Neural progenitor cell (in vitro differentiated cells): ENCODE results near the gene MAPK9. TPM values are rescaled to one million over a fixed set of nuclear protein-coding genes. Genes with fewer than 3 reads are reported as not detected.

Experiments
- DNase-seq: peaks from one replicate; pipeline ENCODE4 v3.0.0-alpha.2; 2016; ENCODE audit warnings: low spot score
- H2AFZ ChIP-seq: fragments of 200-600 bp; sonication (generic); replicated peaks from 2 replicates; pipeline ENCODE4 v1.6.1; 2016; ENCODE audit warnings: antibody characterized with exemption
- H3F3A ChIP-seq: fragments of 200-600 bp; sonication (generic); 2 replicates; pipeline ENCODE4 v1.6.1; 2016; ENCODE audit warnings: antibody characterized with exemption, low read depth
- H3K27ac ChIP-seq: fragments of 200-600 bp; sonication (generic); 2 replicates; pipeline ENCODE4 v1.5.1; 2016; ENCODE audit warnings: mild to moderate bottlenecking
- H3K27me3 ChIP-seq: fragments of 200-600 bp; sonication (generic); 2 replicates; pipeline ENCODE4 v1.6.1; 2016; ENCODE audit warnings: mild to moderate bottlenecking, moderate library complexity
- H3K36me3 ChIP-seq: fragments of 200-600 bp; sonication (generic); 2 replicates; pipeline ENCODE4 v1.5.1; 2016
- H3K4me1 ChIP-seq: fragments of 200-600 bp; sonication (generic); 2 replicates; pipeline ENCODE4 v1.6.1; 2016; ENCODE audit warnings: mixed run types
- H3K4me2 ChIP-seq: fragments of 200-600 bp; sonication (generic); 2 replicates; pipeline ENCODE4 v1.6.1; 2016
- H3K4me3 ChIP-seq: fragments of 200-600 bp; sonication (generic); 2 replicates; pipeline ENCODE4 v1.5.1; 2016
- H3K79me2 ChIP-seq: fragments of 200-600 bp; sonication (generic); 2 replicates; pipeline ENCODE4 v1.6.1; 2016; ENCODE audit warnings: low read depth
- H3K9ac ChIP-seq: fragments of 200-600 bp; sonication (generic); 2 replicates; pipeline ENCODE4 v1.6.1; 2016
- H3K9me3 ChIP-seq: fragments of 200-600 bp; sonication (generic); 2 replicates; pipeline ENCODE4 v1.5.1; 2016; ENCODE audit warnings: low read depth
- H4K20me1 ChIP-seq: fragments of 200-600 bp; sonication (generic); 2 replicates; pipeline ENCODE4 v1.6.1; 2016; ENCODE audit warnings: low read depth
- H3K27ac Mint-ChIP-seq: 3 replicates; pipeline ENCODE4 v1.8.0; 2021; ENCODE audit warnings: mixed read lengths
- H3K27me3 Mint-ChIP-seq: 2 replicates; pipeline ENCODE4 v1.8.0; 2022; ENCODE audit warnings: low read depth, mild to moderate bottlenecking, inconsistent platforms, moderate library complexity, mixed read lengths; ENCODE audit not compliant: insufficient read depth
- H3K36me3 Mint-ChIP-seq: 3 replicates; pipeline ENCODE4 v1.8.0; 2021; ENCODE audit warnings: mixed read lengths
- H3K4me1 Mint-ChIP-seq: 3 replicates; pipeline ENCODE4 v1.8.0; 2021; ENCODE audit warnings: mixed read lengths
- H3K4me3 Mint-ChIP-seq: 3 replicates; pipeline ENCODE4 v1.8.0; 2021; ENCODE audit warnings: mild to moderate bottlenecking, moderate library complexity, mixed read lengths
- H3K9me3 Mint-ChIP-seq: 3 replicates; pipeline ENCODE4 v1.8.0; 2020; ENCODE audit warnings: mixed read lengths
- CTCF ChIP-seq: fragments of 200-600 bp; sonication (generic); IDR thresholded peaks from 2 replicates; pipeline ENCODE4 v1.5.1; 2017; ENCODE audit warnings: antibody characterized with exemption, mild to moderate bottlenecking
- EZH2 ChIP-seq: fragments of 200-600 bp; sonication (generic); IDR thresholded peaks from 2 replicates; pipeline ENCODE4 v1.6.1; 2017; ENCODE audit warnings: antibody characterized with exemption, mild to moderate bottlenecking, moderate library complexity
- EZH2phosphoT487 ChIP-seq: fragments of 200-600 bp; sonication (generic); IDR thresholded peaks from 2 replicates; pipeline ENCODE4 v1.6.1; 2017; ENCODE audit warnings: antibody characterized with exemption
- total RNA-seq: library from RNA; depleted of rRNA; stranded (reverse); fragments of >200 nt; gene quantifications from 2 replicates; pipeline ENCODE4 v1.2.3, GENCODE V29; 2015; ENCODE audit warnings: low replicate concordance

The MAPK9 gene
- total RNA-seq, 1 donor from 2014 or later = 40.6 TPM

GRCh38 chr5:180287404-180287803 is 4.5 kb downstream of the MAPK9 start:
- Mint-ChIP-seq H3K36me3 (peaks cover 52% of the 10 kb centered on the region), H3K27ac (no peak overlapping the region), H3K9me3 (peaks cover 37% of the 10 kb centered on the region), H3K4me1 (peaks cover 10% of the 10 kb centered on the region), H3K27me3 (peaks cover 8% of the 10 kb centered on the region), H3K4me3 (no peak overlapping the region)
- Histone ChIP-seq H3K27ac (no peak overlapping the region), H3F3A (peaks cover 7% of the 10 kb centered on the region), H3K4me3 (no peak overlapping the region), H3K4me1 (peaks cover 5% of the 10 kb centered on the region), H4K20me1 (peaks cover 31% of the 10 kb centered on the region), H3K4me2 (no peak overlapping the region), H3K27me3 (no peaks in the 10 kb centered on the region), H3K9me3 (no peaks in the 10 kb centered on the region), H3K79me2 (peaks cover 47% of the 10 kb centered on the region), H3K36me3 (no peaks in the 10 kb centered on the region), H3K9ac (no peak overlapping the region), H2AFZ (no peak overlapping the region)
- TF ChIP-seq CTCF (no peak), EZH2 (no peak), EZH2phosphoT487 (no peak)
- no peak for DNase-seq

- Mint-ChIP-seq H3K4me3 (no peak overlapping the region), H3K27ac (no peak overlapping the region), H3K36me3 (peaks cover 81% of the 10 kb centered on the region), H3K27me3 (peaks cover 8% of the 10 kb centered on the region), H3K9me3 (peaks cover 58% of the 10 kb centered on the region), H3K4me1 (no peaks in the 10 kb centered on the region)
- no peaks in the 10 kb centered on the region for H3K36me3 ChIP-seq
- no peak overlapping the region for H3K4me2 ChIP-seq
- H3K9ac ChIP-seq = no peak overlapping the region
- DNase-seq = peak; percentile 42
- peaks cover 35% of the 10 kb centered on the region for H3K79me2 ChIP-seq
- H3K27me3 ChIP-seq = no peaks in the 10 kb centered on the region
- no peak overlapping the region for H3K27ac ChIP-seq
- TF ChIP-seq CTCF (no peak), EZH2phosphoT487 (no peak), EZH2 (no peak)
- no peaks in the 10 kb centered on the region for H3K4me1 ChIP-seq
- H3K9me3 ChIP-seq = no peaks in the 10 kb centered on the region
- H3F3A ChIP-seq = no peaks in the 10 kb centered on the region
- no peak overlapping the region for H3K4me3 ChIP-seq
- no peak overlapping the region for H2AFZ ChIP-seq
- H4K20me1 ChIP-seq = peaks cover 9% of the 10 kb centered on the region
These were observed 7.7 kb downstream of the MAPK9 start for GRCh38 chr5:180284149-180284548.

GRCh38 chr5:180283026-180283615 is 8.8 kb downstream of the MAPK9 start:
- no peaks in the 10 kb centered on the region for H3K27me3 ChIP-seq
- Mint-ChIP-seq H3K27ac (no peak overlapping the region), H3K4me3 (no peak overlapping the region), H3K4me1 (no peaks in the 10 kb centered on the region), H3K27me3 (peaks cover 11% of the 10 kb centered on the region), H3K36me3 (peaks cover 83% of the 10 kb centered on the region), H3K9me3 (peaks cover 62% of the 10 kb centered on the region)
- no peak overlapping the region for H3K4me2 ChIP-seq
- DNase-seq = no peak
- H2AFZ ChIP-seq = no peak overlapping the region
- no peak overlapping the region for H3K9ac ChIP-seq
- no peak overlapping the region for H3K27ac ChIP-seq
- H3K4me1 ChIP-seq = no peaks in the 10 kb centered on the region
- TF ChIP-seq EZH2phosphoT487 = no peak
- TF ChIP-seq EZH2 = no peak
- TF ChIP-seq CTCF = no peak
- no peak overlapping the region for H3K4me3 ChIP-seq
- peaks cover 25% of the 10 kb centered on the region for H3K79me2 ChIP-seq
- H3K36me3 ChIP-seq = no peaks in the 10 kb centered on the region
- no peaks in the 10 kb centered on the region for H3K9me3 ChIP-seq
- no peaks in the 10 kb centered on the region for H3F3A ChIP-seq
- H4K20me1 ChIP-seq = no peaks in the 10 kb centered on the region
